MCF 10A (cell line): Measurements from ENCODE around the gene RANBP9. TPM values are rescaled to one million over a fixed set of nuclear protein-coding genes. Genes with fewer than 3 reads are reported as not detected.

Experiments used
- BruUV-seq: library from RNA; stranded (reverse); fragments of 400-500 nt; replicated peaks from 2 replicates; lab custom pipeline; 2021; lab: Mats Ljungman, UMichigan
- CTCF ChIA-PET: fragments of 300-600 bp; sonication (Branson Sonifier 250); formaldehyde crosslinking; extraction: SDS; loops from one replicate; lab custom pipeline; 2021; ENCODE audit warnings: antibody characterized with exemption, inconsistent platforms; lab: Yijun Ruan, JAX
- POLR2A ChIA-PET: fragments of 300-600, 350-650 bp; sonication (Branson Sonifier 250); formaldehyde crosslinking; extraction: SDS; loops from one replicate; lab custom pipeline; 2020; ENCODE audit warnings: antibody characterized with exemption, inconsistent platforms; lab: Yijun Ruan, JAX
- DNase-seq: peaks from one replicate; pipeline ENCODE4 v3.0.0-alpha.2; 2018; ENCODE audit not compliant: unreplicated experiment
- H3K27ac Mint-ChIP-seq: one replicate; pipeline ENCODE4 v1.8.0; 2022; ENCODE audit warnings: mild to moderate bottlenecking, low read depth, mixed read lengths; ENCODE audit not compliant: unreplicated experiment
- H3K27me3 Mint-ChIP-seq: one replicate; pipeline ENCODE4 v1.8.0; 2022; ENCODE audit warnings: mixed read lengths; ENCODE audit not compliant: insufficient read depth, unreplicated experiment
- H3K36me3 Mint-ChIP-seq: one replicate; pipeline ENCODE4 v1.8.0; 2022; ENCODE audit warnings: mild to moderate bottlenecking, moderate library complexity, mixed read lengths; ENCODE audit not compliant: insufficient read depth, unreplicated experiment
- H3K4me1 Mint-ChIP-seq: one replicate; pipeline ENCODE4 v1.8.0; 2022; ENCODE audit warnings: mixed read lengths; ENCODE audit not compliant: insufficient read depth, unreplicated experiment
- H3K4me3 Mint-ChIP-seq: one replicate; pipeline ENCODE4 v1.8.0; 2022; ENCODE audit warnings: mild to moderate bottlenecking, moderate library complexity, mixed read lengths; ENCODE audit not compliant: unreplicated experiment
- H3K9me3 Mint-ChIP-seq: one replicate; pipeline ENCODE4 v1.8.0; 2022; ENCODE audit warnings: mixed read lengths; ENCODE audit not compliant: unreplicated experiment
- intact Hi-C: fragments of 100-400 bp; cut with micrococcal nuclease; formaldehyde crosslinking; loops from 2 replicates; pipeline ENCODE4 v1.14.1; 2022
- total RNA-seq: library from RNA; stranded (reverse); gene quantifications from 2 replicates; pipeline ENCODE4 v1.2.3, GENCODE V29; 2022
- TF ChIP-seq, protein P1 (sequence below): fragments of 200-600 bp; IDR thresholded peaks from one replicate; pipeline ENCODE4 v1.8.0; 2022; ENCODE audit warnings: antibody characterized with exemption, mild to moderate bottlenecking; ENCODE audit not compliant: unreplicated experiment

Gene RANBP9
- total RNA-seq, 1 experiment from 2014 or later: 48.0 TPM

DNA sequence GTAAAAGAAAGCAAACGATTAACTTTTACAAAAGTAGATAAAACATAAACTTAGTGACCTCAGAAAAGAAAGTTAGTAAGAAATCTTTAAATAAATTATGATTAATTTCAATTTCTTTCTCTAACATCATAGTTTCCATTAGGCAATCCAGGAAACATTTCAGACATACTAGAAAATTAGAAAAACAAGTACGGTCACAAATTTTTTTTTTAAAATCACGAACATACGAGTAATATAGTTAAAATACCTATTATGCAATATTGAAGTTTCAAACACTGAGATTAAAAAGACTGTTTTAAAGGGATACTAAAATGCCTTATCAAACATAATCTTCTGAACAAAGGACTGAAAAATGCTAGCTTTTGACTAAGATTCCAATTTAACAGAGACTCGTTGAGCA lies 70.3 kb downstream of the RANBP9 start:
- no peaks in the 10 kb centered on the region for H3K4me1 Mint-ChIP-seq
- no peak overlapping the region for H3K4me3 Mint-ChIP-seq
- TF ChIP-seq, protein P1, sequence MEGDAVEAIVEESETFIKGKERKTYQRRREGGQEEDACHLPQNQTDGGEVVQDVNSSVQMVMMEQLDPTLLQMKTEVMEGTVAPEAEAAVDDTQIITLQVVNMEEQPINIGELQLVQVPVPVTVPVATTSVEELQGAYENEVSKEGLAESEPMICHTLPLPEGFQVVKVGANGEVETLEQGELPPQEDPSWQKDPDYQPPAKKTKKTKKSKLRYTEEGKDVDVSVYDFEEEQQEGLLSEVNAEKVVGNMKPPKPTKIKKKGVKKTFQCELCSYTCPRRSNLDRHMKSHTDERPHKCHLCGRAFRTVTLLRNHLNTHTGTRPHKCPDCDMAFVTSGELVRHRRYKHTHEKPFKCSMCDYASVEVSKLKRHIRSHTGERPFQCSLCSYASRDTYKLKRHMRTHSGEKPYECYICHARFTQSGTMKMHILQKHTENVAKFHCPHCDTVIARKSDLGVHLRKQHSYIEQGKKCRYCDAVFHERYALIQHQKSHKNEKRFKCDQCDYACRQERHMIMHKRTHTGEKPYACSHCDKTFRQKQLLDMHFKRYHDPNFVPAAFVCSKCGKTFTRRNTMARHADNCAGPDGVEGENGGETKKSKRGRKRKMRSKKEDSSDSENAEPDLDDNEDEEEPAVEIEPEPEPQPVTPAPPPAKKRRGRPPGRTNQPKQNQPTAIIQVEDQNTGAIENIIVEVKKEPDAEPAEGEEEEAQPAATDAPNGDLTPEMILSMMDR: no peak
- no peaks in the 10 kb centered on the region for H3K9me3 Mint-ChIP-seq
- no peak for DNase-seq
- H3K27me3 Mint-ChIP-seq: no peaks in the 10 kb centered on the region
- H3K27ac Mint-ChIP-seq: no peak overlapping the region
- ChIA-PET POLR2A (interaction anchor here (1.0 kb wide), 1 partner anchor 26 kb away, joined by 4 read pairs; the partner anchor contains the start of gene NOL7), CTCF (interaction anchor here (0.7 kb wide), 1 partner anchor 55 kb away, joined by 3 read pairs; no protein-coding TSS in a partner anchor)
- H3K36me3 Mint-ChIP-seq: peaks cover 50% of the 10 kb centered on the region
- intact Hi-C loops: no loop called here
- no TSS peak for BruUV-seq

DNA sequence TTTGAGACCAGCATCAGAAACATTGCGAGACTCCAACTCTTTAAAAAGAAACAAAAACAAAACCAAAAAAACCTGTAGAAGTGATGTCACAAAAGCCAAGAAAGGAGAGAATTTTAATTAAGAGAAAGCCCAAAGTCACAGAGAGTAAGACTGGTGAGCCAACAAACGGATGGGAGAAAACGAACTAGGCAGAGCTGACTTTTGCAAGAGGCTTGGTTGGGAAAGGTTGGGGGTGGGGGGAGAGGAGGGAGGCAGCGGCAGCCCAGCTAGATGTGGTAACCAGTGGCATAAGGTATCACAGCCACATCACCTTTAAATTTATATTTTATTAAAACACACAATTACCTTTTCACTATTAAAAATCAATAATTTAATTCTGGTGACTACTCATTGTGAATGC lies 73.0 kb downstream of the RANBP9 start:
- Mint-ChIP-seq H3K27me3 (no peaks in the 10 kb centered on the region), H3K27ac (peak overlapping the region; percentile 12), H3K9me3 (no peaks in the 10 kb centered on the region), H3K36me3 (peaks cover 50% of the 10 kb centered on the region), H3K4me1 (no peaks in the 10 kb centered on the region), H3K4me3 (no peak overlapping the region)
- TF ChIP-seq, protein P1: no peak
- ChIA-PET POLR2A (no interaction called here), CTCF (interaction anchor here (1.2 kb wide), 1 partner anchor 64 kb away, joined by 3 read pairs; the partner anchor contains the start of gene SIRT5)
- intact Hi-C loops: no loop called here
- no peak for DNase-seq
- no TSS peak for BruUV-seq

DNA sequence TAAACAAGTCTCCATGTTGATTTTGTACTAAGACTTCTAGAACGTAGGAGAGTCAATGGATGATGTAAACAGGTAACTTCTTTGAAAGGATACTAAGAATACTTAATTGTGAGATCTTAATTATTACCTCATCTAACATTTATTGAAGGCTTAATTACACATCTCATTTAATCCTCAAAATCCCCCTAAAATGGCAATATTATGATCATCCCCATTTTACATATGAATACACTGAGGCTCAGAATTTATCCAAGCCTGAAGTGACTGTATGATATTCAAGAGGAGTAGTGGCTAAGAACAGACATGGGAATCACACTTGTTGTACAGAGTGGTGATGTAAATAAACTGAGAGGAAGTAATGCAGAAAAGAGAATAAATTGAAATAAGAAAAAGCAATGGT lies 73.6 kb downstream of the RANBP9 start:
- peak overlapping the region; percentile 12 for H3K27ac Mint-ChIP-seq
- ChIA-PET POLR2A (no interaction called here), CTCF (no interaction called here)
- no peaks in the 10 kb centered on the region for H3K4me1 Mint-ChIP-seq
- TF ChIP-seq, protein P1: no peak
- BruUV-seq: no TSS peak
- no peaks in the 10 kb centered on the region for H3K9me3 Mint-ChIP-seq
- DNase-seq: no peak
- H3K36me3 Mint-ChIP-seq: peaks cover 45% of the 10 kb centered on the region
- H3K4me3 Mint-ChIP-seq: no peak overlapping the region
- H3K27me3 Mint-ChIP-seq: no peaks in the 10 kb centered on the region
- intact Hi-C loops: no loop called here

GRCh38 chr6:13635948-13636658 lies 75.5 kb downstream of the RANBP9 start:
- TF ChIP-seq, protein P1: no peak
- Mint-ChIP-seq H3K27ac (no peak overlapping the region), H3K4me3 (no peak overlapping the region), H3K9me3 (no peaks in the 10 kb centered on the region), H3K36me3 (peaks cover 59% of the 10 kb centered on the region), H3K27me3 (no peaks in the 10 kb centered on the region), H3K4me1 (no peaks in the 10 kb centered on the region)
- intact Hi-C loops: no loop called here
- BruUV-seq: no TSS peak
- DNase-seq: peak; percentile 31
- POLR2A ChIA-PET: interaction anchor here (0.7 to 1.0 kb wide), 3 partner anchors 21 to 73 kb away, joined by 3 to 5 read pairs (median 3); partner anchors contain the start of genes NOL7 and SIRT5
- CTCF ChIA-PET: interaction anchor here (0.8 to 1.1 kb wide), 2 partner anchors 12 to 21 kb away, joined by 4 to 6 read pairs; partner anchors contain the start of gene NOL7
